GM06990 (cell line): ENCODE measurements around the gene GABRB2.
A peak's percentile ranks its signal among the peaks of the same experiment; 100 is the strongest.

Experiments
- DNase-seq: peaks from one replicate; pipeline ENCODE4 v3.0.0-alpha.2; 2011; ENCODE audit not compliant: insufficient read length; ENCODE audit errors: extremely low read depth
- H3K27me3 ChIP-seq: replicated peaks from 2 replicates; pipeline ENCODE4 v1.6.0; 2011; ENCODE audit warnings: low read length; ENCODE audit not compliant: control insufficient read depth, insufficient read depth
- H3K36me3 ChIP-seq: 2 replicates; pipeline ENCODE4 v1.5.1; 2011; ENCODE audit warnings: low read length; ENCODE audit not compliant: control insufficient read depth, insufficient read depth
- H3K4me3 ChIP-seq: replicated peaks from 2 replicates; pipeline ENCODE4 v1.5.1; 2011; ENCODE audit warnings: low read depth, mild to moderate bottlenecking, control low read depth, low read length
- TF ChIP-seq, protein P1 (sequence below): IDR thresholded peaks from 2 replicates; pipeline ENCODE4 v1.5.1; 2011; ENCODE audit warnings: low read length, control low read depth, mild to moderate bottlenecking, inconsistent platforms; ENCODE audit not compliant: insufficient read depth, poor library complexity, severe bottlenecking

The GABRB2 gene

DNA sequence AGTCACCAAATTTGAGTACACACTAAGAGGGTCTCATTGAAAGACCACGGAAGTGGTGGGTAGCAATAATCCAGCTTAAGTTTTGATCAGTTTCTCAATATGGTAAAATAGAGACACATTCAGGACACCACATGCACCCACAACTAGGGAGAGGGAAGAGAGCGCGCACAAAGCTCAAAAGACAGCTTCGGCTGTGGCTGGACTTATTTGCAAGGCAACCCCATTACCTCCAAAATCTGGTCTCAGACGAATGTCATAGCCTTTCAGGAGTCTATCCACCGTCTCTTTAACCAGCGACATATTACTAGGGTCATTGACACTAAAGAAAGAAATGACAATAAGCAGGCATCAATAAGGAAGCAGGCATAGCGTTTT, 443 bp downstream of the GABRB2 start:
- Histone ChIP-seq H3K4me3 (peak overlapping the region; percentile 61), H3K36me3 (no peaks in the 10 kb centered on the region), H3K27me3 (peaks cover 2% of the 10 kb centered on the region)
- DNase-seq, result no peak
- TF ChIP-seq, protein P1, sequence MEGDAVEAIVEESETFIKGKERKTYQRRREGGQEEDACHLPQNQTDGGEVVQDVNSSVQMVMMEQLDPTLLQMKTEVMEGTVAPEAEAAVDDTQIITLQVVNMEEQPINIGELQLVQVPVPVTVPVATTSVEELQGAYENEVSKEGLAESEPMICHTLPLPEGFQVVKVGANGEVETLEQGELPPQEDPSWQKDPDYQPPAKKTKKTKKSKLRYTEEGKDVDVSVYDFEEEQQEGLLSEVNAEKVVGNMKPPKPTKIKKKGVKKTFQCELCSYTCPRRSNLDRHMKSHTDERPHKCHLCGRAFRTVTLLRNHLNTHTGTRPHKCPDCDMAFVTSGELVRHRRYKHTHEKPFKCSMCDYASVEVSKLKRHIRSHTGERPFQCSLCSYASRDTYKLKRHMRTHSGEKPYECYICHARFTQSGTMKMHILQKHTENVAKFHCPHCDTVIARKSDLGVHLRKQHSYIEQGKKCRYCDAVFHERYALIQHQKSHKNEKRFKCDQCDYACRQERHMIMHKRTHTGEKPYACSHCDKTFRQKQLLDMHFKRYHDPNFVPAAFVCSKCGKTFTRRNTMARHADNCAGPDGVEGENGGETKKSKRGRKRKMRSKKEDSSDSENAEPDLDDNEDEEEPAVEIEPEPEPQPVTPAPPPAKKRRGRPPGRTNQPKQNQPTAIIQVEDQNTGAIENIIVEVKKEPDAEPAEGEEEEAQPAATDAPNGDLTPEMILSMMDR, result no peak

DNA sequence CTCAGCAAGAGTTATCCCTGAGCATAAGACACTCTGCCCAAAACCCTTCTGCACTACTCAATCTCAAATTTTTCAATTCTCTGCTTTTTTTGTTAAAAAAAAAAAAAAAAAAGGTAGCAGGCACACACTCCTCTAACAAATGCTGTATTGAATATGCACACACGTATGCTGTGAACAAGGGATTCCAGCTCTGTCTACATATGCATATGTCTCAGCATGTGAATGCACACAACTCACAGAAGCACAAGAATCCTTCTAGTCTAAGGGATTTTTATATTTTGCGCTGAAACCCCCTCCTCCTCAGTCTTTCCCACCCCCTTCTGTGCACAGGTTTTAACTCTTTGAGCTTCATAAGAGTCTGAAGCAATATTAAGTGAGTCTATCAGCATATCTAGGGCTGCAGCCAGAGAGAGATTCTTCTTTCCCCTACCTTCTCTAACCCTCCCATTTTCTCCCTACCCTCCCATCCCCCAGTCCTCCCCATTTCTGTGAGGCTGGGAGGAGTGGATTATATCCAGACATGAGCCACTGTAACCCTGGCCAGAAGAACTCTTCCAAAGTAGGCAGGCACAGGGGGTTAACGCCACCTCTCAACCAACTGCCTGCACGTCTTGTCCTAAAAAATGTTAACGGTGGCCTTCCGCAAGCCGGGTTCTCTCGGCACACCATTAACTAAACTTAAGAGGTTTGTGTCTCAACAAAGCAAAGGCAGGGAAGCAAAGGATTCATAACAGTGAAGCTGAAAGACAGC, 1.0 kb downstream of the GABRB2 start:
- TF ChIP-seq, protein P1, result no peak
- Histone ChIP-seq H3K4me3 (no peak overlapping the region; the same call in 1 of the 2 replicates), H3K27me3 (peaks cover 2% of the 10 kb centered on the region), H3K36me3 (no peaks in the 10 kb centered on the region)
- no peak for DNase-seq

- TF ChIP-seq, protein P1, result peak; percentile 97
Measured at GRCh38 chr5:161544350-161544765, 2.2 kb downstream of the GABRB2 start.

GRCh38 chr5:161539016-161539415, 7.5 kb downstream of the GABRB2 start:
- Histone ChIP-seq H3K36me3 (no peaks in the 10 kb centered on the region), H3K4me3 (no peak overlapping the region), H3K27me3 (no peaks in the 10 kb centered on the region)
- no peak for DNase-seq
- TF ChIP-seq, protein P1, result no peak

More at GRCh38 chr5:161544350-161544765, 2.2 kb downstream of the GABRB2 start:
- no peak overlapping the region for H3K4me3 ChIP-seq
- DNase-seq, result no peak
- H3K27me3 ChIP-seq, result peaks cover 2% of the 10 kb centered on the region
- no peaks in the 10 kb centered on the region for H3K36me3 ChIP-seq

- H3K36me3 ChIP-seq, result no peaks in the 10 kb centered on the region
- TF ChIP-seq, protein P1, result peak; percentile 56
Measured at GRCh38 chr5:161535762-161536161, 10.8 kb downstream of the GABRB2 start.

More at GRCh38 chr5:161535762-161536161, 10.8 kb downstream of the GABRB2 start:
- no peak for DNase-seq
- no peak overlapping the region for H3K4me3 ChIP-seq
- no peaks in the 10 kb centered on the region for H3K27me3 ChIP-seq
